SK-N-SH (cell line): ENCODE results near the gene SYNJ1. TPM values are rescaled to one million over a fixed set of nuclear protein-coding genes. Genes with fewer than 3 reads are reported as not detected.

ENCODE experiments used
- CTCF ChIA-PET: fragments of 300-600, 350-600 bp; formaldehyde crosslinking; extraction: SDS; loops from one replicate; lab custom pipeline; 2021; lab: Yijun Ruan, JAX
- POLR2A ChIA-PET: fragments of 350-600 bp; sonication (Branson Sonifier 250); formaldehyde crosslinking; extraction: SDS; loops from one replicate; lab custom pipeline; 2020; ENCODE audit warnings: antibody characterized with exemption, inconsistent platforms; lab: Yijun Ruan, JAX
- DNase-seq: peaks from one replicate; pipeline ENCODE4 v3.0.0; 2012
- H2AFZ ChIP-seq: fragments of 200-600 bp; sonication (generic); 2 replicates; pipeline ENCODE4 v1.8.1; 2016; ENCODE audit warnings: antibody characterized with exemption, mild to moderate bottlenecking, low read depth
- H3F3A ChIP-seq: fragments of 200-600 bp; sonication (generic); replicated peaks from 2 replicates; pipeline ENCODE3; 2016; ENCODE audit warnings: antibody characterized with exemption, mild to moderate bottlenecking; ENCODE audit not compliant: insufficient read depth
- H3K27ac ChIP-seq, 2 experiments: fragments of 200-500 bp in 1 of 2; fragments of 200-600 bp in 1 of 2; sonication (Bioruptor generic) in 1 of 2; sonication (generic), shearing (Covaris generic) in 1 of 2; 2 replicates each; pipeline versions ENCODE4 v1.5.1 to v1.6.1; 2014 to 2016; ENCODE audit warnings: low read depth in 2 of 2, inconsistent platforms in 1 of 2, low read length in 1 of 2, mild to moderate bottlenecking in 1 of 2, mixed read lengths in 1 of 2
- H3K27me3 ChIP-seq: fragments of 200-600 bp; sonication (generic), shearing (Covaris generic); 2 replicates; pipeline ENCODE4 v1.6.1; 2016; ENCODE audit warnings: mixed run types; ENCODE audit not compliant: insufficient read depth
- H3K36me3 ChIP-seq, 2 experiments: fragments of 200-500 bp in 1 of 2; fragments of 200-600 bp in 1 of 2; sonication (Bioruptor generic) in 1 of 2; sonication (generic) in 1 of 2; replicated peaks in 1 of 2; 2 replicates each; pipeline versions ENCODE3 to v1.5.1; 2014 to 2016; ENCODE audit warnings: low read length in 1 of 2, mild to moderate bottlenecking in 1 of 2; ENCODE audit not compliant: insufficient read depth in 2 of 2, control insufficient read depth in 1 of 2
- H3K4me1 ChIP-seq, 2 experiments: fragments of 200-500 bp in 1 of 2; fragments of 200-600 bp in 1 of 2; sonication (Bioruptor generic) in 1 of 2; sonication (generic), shearing (Covaris generic) in 1 of 2; 2 replicates each; pipeline versions ENCODE4 v1.5.1 to v1.6.1; 2014 to 2016; ENCODE audit warnings: low read depth in 1 of 2, low read length in 1 of 2, mixed run types in 1 of 2; ENCODE audit not compliant: insufficient read depth in 2 of 2, control insufficient read depth in 1 of 2
- H3K4me2 ChIP-seq: fragments of 200-600 bp; sonication (generic), shearing (Covaris generic); 2 replicates; pipeline ENCODE4 v1.6.1; 2017; ENCODE audit warnings: mixed run types
- H3K4me3 ChIP-seq, 2 experiments: fragments of 200-500 bp in 1 of 2; fragments of 200-600 bp in 1 of 2; sonication (Bioruptor generic) in 1 of 2; sonication (generic), shearing (Covaris generic) in 1 of 2; 2 replicates each; pipeline versions ENCODE4 v1.5.1 to v1.8.1; 2014 to 2016; ENCODE audit warnings: low read depth in 2 of 2, inconsistent platforms in 1 of 2, low read length in 1 of 2, mild to moderate bottlenecking in 1 of 2, mixed read lengths in 1 of 2, moderate library complexity in 1 of 2
- H3K79me2 ChIP-seq: fragments of 200-600 bp; sonication (generic); 2 replicates; pipeline ENCODE4 v1.8.1; 2017; ENCODE audit warnings: mild to moderate bottlenecking; ENCODE audit not compliant: insufficient read depth
- H3K9ac ChIP-seq: fragments of 200-600 bp; sonication (generic); 2 replicates; pipeline ENCODE4 v1.6.1; 2017; ENCODE audit warnings: mixed run types
- H3K9me2 ChIP-seq: fragments of 200-600 bp; sonication (generic); 2 replicates; pipeline ENCODE4 v1.6.1; 2017; ENCODE audit warnings: mixed run types
- H3K9me3 ChIP-seq: fragments of 200-600 bp; sonication (generic); 2 replicates; pipeline ENCODE4 v1.6.1; 2017; ENCODE audit warnings: mixed run types, mild to moderate bottlenecking, moderate library complexity
- H4K20me1 ChIP-seq: fragments of 200-600 bp; sonication (generic); 2 replicates; pipeline ENCODE4 v1.6.1; 2017; ENCODE audit warnings: mild to moderate bottlenecking, mixed run types; ENCODE audit not compliant: insufficient read depth
- CHD2 ChIP-seq: fragments of 150-350 bp; IDR thresholded peaks from 2 replicates; pipeline ENCODE4 v1.6.1; 2018; ENCODE audit warnings: low read length; ENCODE audit not compliant: partially characterized antibody
- ELF1 ChIP-seq: IDR thresholded peaks from 2 replicates; pipeline ENCODE4 v1.4.0; 2012
- FOXJ3 ChIP-seq: sonication (generic); formaldehyde crosslinking; IDR thresholded peaks from 2 replicates; pipeline ENCODE4 v1.5.1; 2020; ENCODE audit warnings: mild to moderate bottlenecking, missing genetic modification reagents
- FOXM1 ChIP-seq: IDR thresholded peaks from 2 replicates; pipeline ENCODE4 v1.4.0; 2012; ENCODE audit warnings: low read depth, mild to moderate bottlenecking
- GABPA ChIP-seq: IDR thresholded peaks from 2 replicates; pipeline ENCODE4 v1.4.0; 2012; ENCODE audit warnings: low read depth, mild to moderate bottlenecking
- GATA2 ChIP-seq: sonication (generic); formaldehyde crosslinking; IDR thresholded peaks from 2 replicates; pipeline ENCODE4 v1.5.0; 2020; ENCODE audit warnings: mild to moderate bottlenecking, missing genetic modification reagents
- JUND ChIP-seq: IDR thresholded peaks from 2 replicates; pipeline ENCODE4 v1.4.0; 2012
- MEF2A ChIP-seq: IDR thresholded peaks from 2 replicates; pipeline ENCODE4 v1.4.0; 2012; ENCODE audit warnings: low read depth, borderline replicate concordance
- NFIC ChIP-seq: IDR thresholded peaks from 2 replicates; pipeline ENCODE4 v1.4.0; 2012; ENCODE audit warnings: borderline replicate concordance
- RFX5 ChIP-seq: IDR thresholded peaks from 2 replicates; pipeline ENCODE4 v1.6.1; 2012; ENCODE audit warnings: mild to moderate bottlenecking, improper control_type of control experiment, low read length
- TAF1 ChIP-seq: IDR thresholded peaks from 2 replicates; pipeline ENCODE4 v1.6.1; 2012; ENCODE audit warnings: low read depth, mild to moderate bottlenecking, low read length, moderate library complexity, borderline replicate concordance
- TCF12 ChIP-seq: IDR thresholded peaks from 2 replicates; pipeline ENCODE4 v1.4.0; 2012
- YY1 ChIP-seq: IDR thresholded peaks from 2 replicates; pipeline ENCODE4 v1.4.0; 2012; ENCODE audit warnings: low read depth, mild to moderate bottlenecking
- WGBS: methylation state at CpG from one replicate; pipeline ENCODE4 v1.1.6; 2017; ENCODE audit warnings: low lambda C conversion rate; 5-methylcytosine and 5-hydroxymethylcytosine counted together
- polyA plus RNA-seq, 3 experiments: library from polyadenylated mRNA; depleted of rRNA; stranded (reverse); fragments of >200 nt; gene quantifications; 2 replicates each; pipeline ENCODE4 v1.2.3, GENCODE V29; 2012
- TF ChIP-seq, protein P1 (sequence below): fragments of 200-600 bp; sonication (generic); IDR thresholded peaks from 2 replicates; pipeline ENCODE4 v1.6.1; 2017; ENCODE audit warnings: antibody characterized with exemption, mild to moderate bottlenecking, moderate library complexity
- TF ChIP-seq, protein P2 (sequence below): fragments of 150-350 bp; IDR thresholded peaks from 2 replicates; pipeline ENCODE4 v1.6.1; 2016; ENCODE audit warnings: mild to moderate bottlenecking, low read depth, low read length
- TF ChIP-seq, protein P3 (sequence below): IDR thresholded peaks from 2 replicates; pipeline ENCODE4; 2012
- TF ChIP-seq, protein P4 (sequence below): fragments of 150-350 bp; IDR thresholded peaks from 2 replicates; pipeline ENCODE4 v1.6.1; 2017; ENCODE audit warnings: antibody characterized with exemption, low read length, low read depth, borderline replicate concordance

The SYNJ1 gene
- polyA plus RNA-seq, 1 of the 3 experiments (the other 2 are of a cell fraction), result 3.3 TPM

DNA sequence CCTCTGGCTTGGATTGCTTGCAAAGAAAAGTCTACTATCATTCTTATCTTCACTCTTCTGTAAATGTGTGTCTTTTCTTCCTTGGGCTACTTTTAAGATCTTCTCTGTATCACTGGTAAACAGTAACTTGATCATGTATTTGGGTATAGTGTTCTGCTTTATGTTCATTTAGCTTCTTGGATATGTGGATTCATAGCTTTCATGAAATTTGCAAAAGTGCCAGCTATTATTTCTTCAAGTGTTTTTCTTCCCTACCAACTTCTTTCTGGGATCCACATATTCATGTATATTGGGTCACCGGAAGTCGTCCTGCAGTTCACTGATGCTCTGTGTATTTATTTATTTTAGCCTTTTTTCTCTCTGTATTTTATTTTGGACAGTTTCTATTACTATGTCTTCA is 11.3 kb downstream of the SYNJ1 start:
- WGBS, result 100% methylated on average over 2 of the region's 2 CpGs
- no peaks in the 10 kb centered on the region for H3K9me2 ChIP-seq
- H3K9ac ChIP-seq, result no peak overlapping the region
- no peak overlapping the region for H3K4me2 ChIP-seq
- no peak for TF ChIP-seq CHD2
- no peak for TF ChIP-seq NFIC
- TF ChIP-seq FOXM1, result no peak
- TF ChIP-seq, protein P1, sequence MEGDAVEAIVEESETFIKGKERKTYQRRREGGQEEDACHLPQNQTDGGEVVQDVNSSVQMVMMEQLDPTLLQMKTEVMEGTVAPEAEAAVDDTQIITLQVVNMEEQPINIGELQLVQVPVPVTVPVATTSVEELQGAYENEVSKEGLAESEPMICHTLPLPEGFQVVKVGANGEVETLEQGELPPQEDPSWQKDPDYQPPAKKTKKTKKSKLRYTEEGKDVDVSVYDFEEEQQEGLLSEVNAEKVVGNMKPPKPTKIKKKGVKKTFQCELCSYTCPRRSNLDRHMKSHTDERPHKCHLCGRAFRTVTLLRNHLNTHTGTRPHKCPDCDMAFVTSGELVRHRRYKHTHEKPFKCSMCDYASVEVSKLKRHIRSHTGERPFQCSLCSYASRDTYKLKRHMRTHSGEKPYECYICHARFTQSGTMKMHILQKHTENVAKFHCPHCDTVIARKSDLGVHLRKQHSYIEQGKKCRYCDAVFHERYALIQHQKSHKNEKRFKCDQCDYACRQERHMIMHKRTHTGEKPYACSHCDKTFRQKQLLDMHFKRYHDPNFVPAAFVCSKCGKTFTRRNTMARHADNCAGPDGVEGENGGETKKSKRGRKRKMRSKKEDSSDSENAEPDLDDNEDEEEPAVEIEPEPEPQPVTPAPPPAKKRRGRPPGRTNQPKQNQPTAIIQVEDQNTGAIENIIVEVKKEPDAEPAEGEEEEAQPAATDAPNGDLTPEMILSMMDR, result no peak
- TF ChIP-seq, protein P2, sequence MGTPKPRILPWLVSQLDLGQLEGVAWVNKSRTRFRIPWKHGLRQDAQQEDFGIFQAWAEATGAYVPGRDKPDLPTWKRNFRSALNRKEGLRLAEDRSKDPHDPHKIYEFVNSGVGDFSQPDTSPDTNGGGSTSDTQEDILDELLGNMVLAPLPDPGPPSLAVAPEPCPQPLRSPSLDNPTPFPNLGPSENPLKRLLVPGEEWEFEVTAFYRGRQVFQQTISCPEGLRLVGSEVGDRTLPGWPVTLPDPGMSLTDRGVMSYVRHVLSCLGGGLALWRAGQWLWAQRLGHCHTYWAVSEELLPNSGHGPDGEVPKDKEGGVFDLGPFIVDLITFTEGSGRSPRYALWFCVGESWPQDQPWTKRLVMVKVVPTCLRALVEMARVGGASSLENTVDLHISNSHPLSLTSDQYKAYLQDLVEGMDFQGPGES, result no peak
- TF ChIP-seq GATA2 (CRISPR knock-in tag), result no peak
- TF ChIP-seq JUND, result no peak
- TF ChIP-seq, protein P3, sequence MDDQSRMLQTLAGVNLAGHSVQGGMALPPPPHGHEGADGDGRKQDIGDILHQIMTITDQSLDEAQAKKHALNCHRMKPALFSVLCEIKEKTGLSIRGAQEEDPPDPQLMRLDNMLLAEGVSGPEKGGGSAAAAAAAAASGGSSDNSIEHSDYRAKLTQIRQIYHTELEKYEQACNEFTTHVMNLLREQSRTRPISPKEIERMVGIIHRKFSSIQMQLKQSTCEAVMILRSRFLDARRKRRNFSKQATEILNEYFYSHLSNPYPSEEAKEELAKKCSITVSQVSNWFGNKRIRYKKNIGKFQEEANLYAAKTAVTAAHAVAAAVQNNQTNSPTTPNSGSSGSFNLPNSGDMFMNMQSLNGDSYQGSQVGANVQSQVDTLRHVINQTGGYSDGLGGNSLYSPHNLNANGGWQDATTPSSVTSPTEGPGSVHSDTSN, result no peak
- no peak for TF ChIP-seq TCF12
- TF ChIP-seq ELF1, result no peak
- TF ChIP-seq, protein P4, sequence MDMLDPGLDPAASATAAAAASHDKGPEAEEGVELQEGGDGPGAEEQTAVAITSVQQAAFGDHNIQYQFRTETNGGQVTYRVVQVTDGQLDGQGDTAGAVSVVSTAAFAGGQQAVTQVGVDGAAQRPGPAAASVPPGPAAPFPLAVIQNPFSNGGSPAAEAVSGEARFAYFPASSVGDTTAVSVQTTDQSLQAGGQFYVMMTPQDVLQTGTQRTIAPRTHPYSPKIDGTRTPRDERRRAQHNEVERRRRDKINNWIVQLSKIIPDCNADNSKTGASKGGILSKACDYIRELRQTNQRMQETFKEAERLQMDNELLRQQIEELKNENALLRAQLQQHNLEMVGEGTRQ, result no peak
- no peak for TF ChIP-seq FOXJ3 (CRISPR knock-in tag)
- no peak for TF ChIP-seq TAF1
- TF ChIP-seq YY1, result no peak
- no peak for TF ChIP-seq RFX5
- no peak for TF ChIP-seq MEF2A
- TF ChIP-seq GABPA, result no peak
- H2AFZ ChIP-seq, result no peak overlapping the region
- H3K4me3 ChIP-seq, result no peak overlapping the region
- ChIA-PET POLR2A (no interaction called here), CTCF (interaction anchor here (1.4 kb wide), 1 partner anchor 55 kb away, joined by 3 read pairs; the partner anchor contains the start of gene PAXBP1)
- no peaks in the 10 kb centered on the region for H3K4me1 ChIP-seq
- H3K9me3 ChIP-seq, result 0 out of 2 replicates have a peak, but pooled peaks cover 2% of the 10 kb centered on the region
- H3K27ac ChIP-seq, result no peak overlapping the region
- H3K36me3 ChIP-seq, result peaks cover 5 to 36% of the 10 kb centered on the region in 2 experiments
- no peaks in the 10 kb centered on the region for H3K27me3 ChIP-seq
- no peak for DNase-seq
- no peaks in the 10 kb centered on the region for H4K20me1 ChIP-seq
- no peaks in the 10 kb centered on the region; the same call in 1 of the 2 replicates for H3K79me2 ChIP-seq
- H3F3A ChIP-seq, result no peaks in the 10 kb centered on the region
